ENCODE measurements around the gene S100A7.
"Not testable (repeated sequence)": the region's sequence is repeated elsewhere in the genome, so short reads cannot be mapped to it uniquely, and the experiment has no call there.

S100A7 gene

DNA sequence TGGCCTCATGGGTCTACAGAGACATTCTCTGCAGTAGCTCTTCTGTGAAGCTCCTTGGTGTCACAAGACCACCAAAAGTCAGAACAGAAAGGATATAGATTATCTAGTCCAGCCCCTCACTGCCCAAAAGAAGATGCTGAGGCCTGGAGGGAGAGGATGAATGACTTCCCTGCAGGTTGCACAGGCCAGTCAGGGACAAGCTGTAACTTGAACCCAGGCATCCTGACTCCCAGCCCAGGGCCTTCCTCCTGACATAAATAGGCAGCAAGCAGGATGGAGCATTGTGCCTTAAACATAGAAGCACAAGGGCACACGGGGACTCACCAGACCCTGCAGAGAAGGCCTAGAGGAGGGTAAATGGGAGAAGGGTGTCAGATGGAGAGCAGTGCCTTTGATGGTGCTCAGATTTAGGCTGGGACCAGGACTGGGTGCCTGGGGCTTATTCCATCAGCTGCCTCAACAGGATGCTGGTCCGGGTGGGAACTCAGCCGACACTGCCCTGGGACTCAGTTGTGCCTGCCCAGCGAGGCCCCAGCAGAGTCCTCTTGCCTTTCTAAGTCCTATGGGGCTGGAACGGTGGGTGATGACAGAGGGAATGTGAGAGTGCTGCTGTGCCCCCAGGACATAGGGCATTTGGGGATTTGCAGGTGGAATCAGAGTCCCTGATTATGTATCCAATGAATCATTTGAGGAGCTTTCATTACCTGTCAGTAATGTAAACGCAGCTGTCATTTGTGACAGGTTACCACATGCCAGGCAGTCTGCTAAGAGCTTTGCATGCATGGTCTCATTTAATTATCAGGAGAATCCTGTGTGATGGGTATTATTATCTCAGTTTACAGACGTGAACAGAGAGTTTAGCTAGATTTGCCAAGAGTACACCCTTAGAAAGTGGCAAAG is 30.9 kb downstream of the S100A7 start:
- no peak for DNase-seq

DNA sequence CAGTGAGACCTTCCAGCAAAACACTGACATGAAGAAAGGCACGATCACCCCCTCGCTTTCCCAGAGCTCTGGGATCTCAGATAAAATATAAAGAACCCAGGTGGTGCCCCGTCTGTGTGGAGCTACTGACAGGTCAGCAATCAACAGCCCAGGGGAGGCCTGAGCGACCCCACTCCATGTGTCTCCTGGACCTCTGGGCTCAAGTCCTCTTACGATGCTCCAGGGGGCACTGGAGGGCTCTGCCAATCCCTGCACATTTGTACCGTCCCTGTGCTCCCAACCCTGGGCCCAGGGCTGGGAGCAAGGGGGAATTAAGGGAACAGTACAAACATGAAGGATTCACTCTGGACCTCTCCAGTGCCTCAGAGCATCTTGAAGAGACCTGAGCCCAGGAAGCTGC is 31.7 kb downstream of the S100A7 start:
- no peak for DNase-seq

DNA sequence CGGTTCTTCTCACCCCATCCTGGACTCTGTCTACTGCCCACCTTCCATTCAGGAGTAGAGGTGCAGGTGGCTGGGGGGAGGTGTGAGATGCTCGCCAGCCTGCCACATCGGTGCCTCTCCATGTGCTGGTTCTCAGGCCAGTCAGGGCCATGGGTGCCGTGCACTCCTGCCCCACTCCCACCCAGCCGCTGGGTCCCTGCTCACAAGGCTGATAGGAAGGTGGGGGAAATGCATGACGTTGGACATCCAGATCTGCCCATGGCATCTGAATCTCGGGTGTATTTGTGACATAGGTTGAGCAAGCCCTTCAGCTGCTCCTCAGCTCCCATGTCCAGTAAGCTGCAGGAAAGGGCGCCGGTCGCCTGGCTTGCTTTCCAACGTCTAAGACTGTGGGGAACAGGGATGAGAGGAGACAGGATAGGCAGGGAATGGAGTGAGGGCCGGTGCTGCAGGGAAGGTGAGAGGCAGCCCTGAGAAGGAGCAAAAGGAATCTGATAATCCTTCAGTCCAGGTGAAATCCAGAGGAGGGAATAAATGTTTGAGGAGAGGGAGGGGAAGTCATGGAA is 32.3 kb downstream of the S100A7 start:
- DNase-seq = no peak

DNA sequence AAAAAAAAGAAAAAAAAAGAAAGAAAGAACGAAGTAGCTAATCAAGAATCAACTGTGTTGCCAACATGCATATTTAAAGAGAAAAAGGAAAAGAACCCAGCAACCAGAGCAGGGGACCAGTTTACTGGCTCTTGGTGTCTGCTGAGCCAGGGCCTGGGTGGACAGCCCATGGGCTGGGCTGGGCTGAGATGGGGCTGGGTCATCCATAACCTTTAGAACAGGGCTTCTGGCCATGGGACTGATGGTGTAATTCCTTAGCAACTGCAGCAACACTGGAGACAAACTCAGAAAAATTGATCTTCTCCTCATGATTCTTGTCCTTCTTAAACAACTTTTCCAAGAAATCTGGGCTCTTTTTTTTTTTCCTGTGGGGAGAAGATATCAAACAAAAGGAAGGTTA is 33.6 kb downstream of the S100A7 start:
- no peak for DNase-seq

DNA sequence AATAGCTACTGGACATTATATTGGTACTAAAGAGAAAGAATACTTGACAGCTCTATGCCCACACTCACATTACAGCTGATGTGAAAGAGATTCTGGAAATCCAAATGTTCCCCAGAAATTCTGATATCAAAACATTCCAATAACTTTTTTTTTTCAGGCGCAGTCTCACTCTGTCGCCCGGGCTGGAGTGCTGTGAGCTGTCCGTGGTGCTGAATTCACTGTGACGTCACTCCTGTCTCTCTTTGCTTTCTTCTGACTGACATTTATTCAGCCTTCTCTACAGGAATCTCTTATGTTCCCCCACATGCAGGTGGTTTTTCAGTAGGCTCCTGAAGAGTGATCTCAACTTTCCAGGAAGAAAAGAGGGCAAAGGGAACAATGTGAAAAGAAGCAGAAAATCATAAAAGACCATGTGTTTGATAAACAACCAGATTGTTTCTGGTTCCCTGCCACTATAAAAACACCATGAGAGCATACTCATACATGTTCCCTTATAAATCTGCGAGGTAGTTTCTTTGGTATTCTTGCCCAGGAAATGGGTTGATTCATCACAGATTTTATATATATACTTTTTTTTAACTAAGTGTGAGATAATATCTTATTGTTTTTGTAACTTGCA is 37.9 kb downstream of the S100A7 start:
- DNase-seq = peak; percentile 60 to 82

DNA sequence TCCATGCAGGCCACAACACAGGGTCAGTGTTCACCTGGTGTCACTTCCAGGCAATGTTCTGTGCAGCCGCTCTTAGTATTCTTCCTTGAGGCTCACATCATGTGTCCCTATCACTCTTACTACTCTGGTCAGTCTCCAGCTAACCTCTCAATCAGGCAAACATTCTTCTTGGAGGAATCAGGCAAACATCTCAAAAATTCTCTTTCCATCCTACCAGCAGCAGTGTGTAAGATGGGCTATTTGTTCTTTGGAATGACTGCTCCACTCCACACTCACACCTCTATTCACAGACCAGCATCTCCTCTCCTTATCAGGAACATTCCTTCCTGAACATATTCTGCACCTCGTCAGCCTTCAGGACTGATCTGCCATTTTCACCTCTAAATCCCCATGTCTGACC is 40.1 kb downstream of the S100A7 start:
- no peak for DNase-seq

DNA sequence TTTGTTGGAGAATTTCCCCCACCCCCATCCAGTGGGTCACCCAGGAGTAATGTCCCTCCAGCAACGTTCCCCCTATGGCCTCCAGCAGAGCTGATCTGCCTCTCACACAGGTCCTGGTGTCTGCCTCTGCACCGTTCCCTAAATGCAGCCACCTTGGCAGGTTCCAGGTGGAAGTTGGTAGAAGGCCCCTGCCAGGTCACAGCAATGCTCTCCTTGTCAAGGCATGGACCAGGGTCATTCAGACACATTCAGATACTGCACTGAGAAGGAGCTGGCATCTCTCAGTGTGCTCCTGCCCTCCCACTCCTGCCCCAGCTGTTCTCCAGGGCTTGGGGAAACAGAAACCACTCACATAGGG is 41.0 kb downstream of the S100A7 start:
- DNase-seq = not testable (repeated sequence)

DNA sequence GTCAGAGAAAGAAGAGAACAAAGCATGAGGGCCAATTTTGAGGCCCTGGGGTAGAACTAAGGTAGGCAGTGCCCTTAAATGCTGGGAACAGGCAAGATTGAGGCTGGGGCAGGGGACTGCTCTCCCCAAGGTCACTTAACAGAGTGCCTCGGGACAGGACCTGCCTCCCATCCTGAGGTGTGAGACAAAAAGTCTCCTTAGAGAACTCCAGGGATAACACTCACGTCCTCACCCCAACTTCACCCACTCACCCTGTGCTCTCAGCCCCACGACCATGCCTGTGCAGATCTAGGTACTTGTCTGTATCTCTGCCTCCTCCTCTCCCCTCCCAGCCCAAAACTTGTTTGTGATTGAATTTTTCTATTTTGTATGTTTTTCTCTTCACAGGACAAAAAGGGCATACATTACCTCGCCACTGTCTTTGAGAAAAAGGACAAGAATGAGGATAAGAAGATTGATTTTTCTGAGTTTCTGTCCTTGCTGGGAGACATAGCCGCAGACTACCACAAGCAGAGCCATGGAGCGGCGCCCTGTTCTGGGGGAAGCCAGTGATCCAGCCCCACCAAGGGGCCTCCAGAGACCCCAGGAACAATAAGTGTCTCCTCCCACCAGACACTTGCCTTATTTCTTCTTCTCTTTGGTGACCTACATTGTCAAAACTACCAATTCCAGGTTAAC is 41.6 kb downstream of the S100A7 start:
- DNase-seq = not testable (repeated sequence)

DNA sequence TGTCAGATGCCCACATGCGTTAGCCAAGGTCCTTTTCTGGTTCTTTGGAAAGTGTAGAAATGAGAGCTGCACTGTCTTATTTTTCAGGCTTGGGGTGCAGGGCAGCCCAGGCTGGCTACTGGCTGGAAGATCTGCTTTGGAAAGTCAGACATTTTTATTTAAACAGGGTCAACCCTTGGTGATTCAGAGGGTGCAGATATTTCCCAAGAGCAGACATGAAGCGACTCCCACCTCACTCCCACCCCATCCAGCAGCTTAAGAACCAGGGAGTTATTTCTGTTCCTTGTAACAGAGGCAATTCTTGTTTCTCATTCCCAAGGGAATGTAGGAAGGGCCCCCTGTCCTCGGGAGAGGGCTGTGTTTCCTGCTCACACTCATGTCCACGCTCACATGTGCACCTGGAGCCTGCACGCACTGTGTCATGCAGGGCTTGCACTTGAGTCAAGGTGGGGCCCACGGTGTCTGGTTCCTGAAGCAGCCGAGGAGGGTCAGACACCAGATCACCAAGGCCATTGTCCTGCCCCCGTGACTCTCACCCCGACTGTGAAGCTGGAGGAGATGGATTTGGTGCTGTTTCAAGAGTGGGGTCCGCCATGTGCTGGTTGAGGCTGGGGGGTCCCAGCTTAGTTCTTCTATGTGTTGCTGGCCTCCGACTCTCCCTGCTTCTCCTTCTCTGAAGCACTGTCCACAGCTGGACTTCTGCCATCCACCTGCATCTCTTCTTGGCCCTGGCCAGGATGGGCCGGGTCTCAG is 43.1 kb downstream of the S100A7 start:
- no peak for DNase-seq

DNA sequence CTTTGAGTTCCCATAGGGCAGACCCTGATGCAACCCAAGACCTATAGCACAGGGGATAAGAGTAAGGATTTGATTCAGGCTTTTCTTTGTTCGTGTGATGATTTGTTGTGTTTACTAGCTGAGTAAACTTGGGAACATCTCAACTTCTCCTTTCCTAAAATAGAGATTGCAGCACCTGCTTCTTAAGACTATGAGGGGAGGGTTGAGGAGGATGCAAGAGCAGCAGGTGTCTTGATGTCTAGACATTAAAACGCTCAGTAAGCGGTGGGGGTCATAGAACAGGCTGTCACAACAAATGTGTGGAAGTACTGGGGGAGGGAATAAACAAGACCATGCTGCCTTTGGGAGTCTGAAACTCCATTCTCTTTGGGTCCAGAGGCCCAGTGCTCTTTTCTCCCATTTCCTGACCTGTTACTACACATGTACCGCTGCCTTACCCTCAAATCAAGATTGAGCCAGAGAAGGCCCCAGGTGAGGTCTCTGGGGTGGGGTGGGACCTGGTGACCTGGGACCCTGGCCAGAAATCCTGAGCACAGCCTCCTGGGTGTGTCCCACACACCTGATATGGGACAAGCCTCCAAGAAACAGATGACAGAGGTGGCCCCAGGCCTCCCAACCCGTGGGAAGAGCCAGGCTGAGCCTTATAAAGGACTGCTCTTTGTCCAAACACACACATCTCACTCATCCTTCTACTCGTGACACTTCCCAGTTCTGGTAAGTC is 44.4 kb downstream of the S100A7 start, which contains the start of gene S100A7A:
Gene S100A7A (plus strand): TSS at position 671 of the 721 bp plus-strand sequence. CDS start 1,563 bp downstream, outside the sequence.
- no peak for DNase-seq

DNA sequence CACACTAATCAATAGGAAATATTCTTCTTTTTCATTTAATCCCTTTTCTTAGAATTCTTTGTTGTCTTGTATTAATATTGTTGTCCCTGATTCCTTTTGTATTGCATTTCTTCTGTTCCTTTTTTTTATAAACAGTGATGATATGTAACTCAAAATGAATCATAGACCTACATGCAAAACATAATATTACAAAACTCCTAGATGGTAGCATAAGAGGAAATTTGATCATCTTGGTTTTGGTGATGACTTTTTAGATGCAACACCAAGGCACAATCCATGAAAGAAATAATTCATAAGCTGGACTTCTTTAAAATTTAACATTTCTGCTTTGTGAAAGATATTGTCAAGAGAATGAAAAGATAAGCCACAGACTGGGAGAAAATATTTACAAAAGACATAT is 46.5 kb downstream of the S100A7 start:
- DNase-seq = not testable (repeated sequence)
